GM21526 (cell line): ENCODE measurements around the gene GULP1.
"Not testable (repeated sequence)": the region's sequence is repeated elsewhere in the genome, so short reads cannot be mapped to it uniquely, and the experiment has no call there.

Source experiments
- ATAC-seq: cut with Tn5 transposase; IDR thresholded peaks from one replicate; pipeline ENCODE4 v1.9.1; 2021; ENCODE audit warnings: moderate library complexity; ENCODE audit not compliant: unreplicated experiment, low FRiP score

The GULP1 gene

GRCh38 chr2:188459061-188459460, 167.4 kb downstream of the GULP1 start:
- ATAC-seq = no peak

GRCh38 chr2:188466078-188466477, 174.4 kb downstream of the GULP1 start:
- not testable (repeated sequence) for ATAC-seq

- no peak for ATAC-seq
Observed at GRCh38 chr2:188466761-188467160, 175.1 kb downstream of the GULP1 start.

GRCh38 chr2:188471166-188471565, 179.5 kb downstream of the GULP1 start:
- no peak for ATAC-seq

GRCh38 chr2:188473306-188473705, 181.6 kb downstream of the GULP1 start:
- ATAC-seq = no peak

GRCh38 chr2:188474316-188474715, 182.6 kb downstream of the GULP1 start:
- no peak for ATAC-seq

GRCh38 chr2:188475945-188476344, 184.3 kb downstream of the GULP1 start:
- no peak for ATAC-seq

GRCh38 chr2:188477564-188478103, 186.0 kb downstream of the GULP1 start:
- no peak for ATAC-seq

- ATAC-seq = peak; percentile 92
Observed at GRCh38 chr2:188478724-188479123, 187.1 kb downstream of the GULP1 start.

- no peak for ATAC-seq
Observed at GRCh38 chr2:188481474-188481873, 189.8 kb downstream of the GULP1 start.

GRCh38 chr2:188485496-188485895, 193.8 kb downstream of the GULP1 start:
- no peak for ATAC-seq

GRCh38 chr2:188492751-188493150, 201.1 kb downstream of the GULP1 start:
- no peak for ATAC-seq

- no peak for ATAC-seq
Observed at GRCh38 chr2:188494906-188495305, 203.2 kb downstream of the GULP1 start.

GRCh38 chr2:188495969-188496431, 204.3 kb downstream of the GULP1 start:
- ATAC-seq = no peak

GRCh38 chr2:188497726-188498125, 206.1 kb downstream of the GULP1 start:
- ATAC-seq = no peak

- no peak for ATAC-seq
Observed at GRCh38 chr2:188503975-188504374, 212.3 kb downstream of the GULP1 start.

GRCh38 chr2:188506843-188507242, 215.2 kb downstream of the GULP1 start:
- no peak for ATAC-seq

GRCh38 chr2:188511346-188511745, 219.7 kb downstream of the GULP1 start:
- ATAC-seq = no peak

GRCh38 chr2:188512456-188512855, 220.8 kb downstream of the GULP1 start:
- ATAC-seq = peak; percentile 57

GRCh38 chr2:188515918-188516317, 224.2 kb downstream of the GULP1 start:
- no peak for ATAC-seq

- no peak for ATAC-seq
Observed at GRCh38 chr2:188517549-188518215, 226.0 kb downstream of the GULP1 start.

GRCh38 chr2:188518381-188518780, 226.7 kb downstream of the GULP1 start:
- ATAC-seq = no peak
